Measurements from ENCODE around the gene AKTIP.

AKTIP gene

GRCh38 chr16:53476867-53477266, 26.1 kb downstream of the AKTIP start:
- no peak for DNase-seq

GRCh38 chr16:53465606-53466280, 37.3 kb downstream of the AKTIP start:
- no peak for DNase-seq

GRCh38 chr16:53458635-53459034, 44.4 kb downstream of the AKTIP start:
- DNase-seq, result no peak

DNA sequence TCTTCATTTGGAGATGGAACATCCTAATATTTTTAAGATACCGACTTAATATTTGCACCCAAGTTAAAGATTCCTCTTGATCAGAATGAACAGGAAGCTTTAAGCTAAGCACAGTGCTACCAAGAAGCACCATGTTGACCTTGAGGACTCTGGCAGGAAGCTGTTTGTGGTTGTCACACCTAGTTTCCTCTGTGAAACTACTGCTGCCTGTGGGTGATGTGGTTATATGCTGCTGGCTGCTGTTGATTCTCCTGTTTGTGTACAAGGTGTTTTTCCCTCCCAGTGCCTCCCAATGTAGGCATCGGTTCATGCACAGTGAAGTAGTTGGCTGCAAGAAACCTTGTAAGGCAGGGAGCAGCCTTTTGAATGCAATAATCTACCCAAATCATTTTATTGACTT, 45.3 kb downstream of the AKTIP start:
- no peak for DNase-seq

DNA sequence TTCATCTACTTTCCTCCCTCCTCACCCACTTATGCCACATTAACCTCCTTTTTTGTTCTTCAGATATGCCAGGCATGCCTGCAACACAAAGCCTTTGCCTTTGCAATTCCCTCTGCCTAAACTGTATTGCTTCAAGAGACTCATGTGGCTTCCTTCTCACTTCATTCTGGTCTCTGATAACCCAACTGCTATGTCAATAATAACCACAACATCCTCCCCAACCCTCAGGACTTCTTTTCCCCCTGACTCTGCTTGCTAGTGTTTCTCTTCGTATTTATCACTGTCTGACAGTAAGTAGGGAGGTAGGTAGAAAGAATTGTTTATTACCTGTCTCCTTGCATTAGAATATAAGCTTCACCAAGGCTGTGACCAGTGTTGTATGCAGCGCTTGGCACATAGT, 46.4 kb downstream of the AKTIP start:
- DNase-seq, result no peak

DNA sequence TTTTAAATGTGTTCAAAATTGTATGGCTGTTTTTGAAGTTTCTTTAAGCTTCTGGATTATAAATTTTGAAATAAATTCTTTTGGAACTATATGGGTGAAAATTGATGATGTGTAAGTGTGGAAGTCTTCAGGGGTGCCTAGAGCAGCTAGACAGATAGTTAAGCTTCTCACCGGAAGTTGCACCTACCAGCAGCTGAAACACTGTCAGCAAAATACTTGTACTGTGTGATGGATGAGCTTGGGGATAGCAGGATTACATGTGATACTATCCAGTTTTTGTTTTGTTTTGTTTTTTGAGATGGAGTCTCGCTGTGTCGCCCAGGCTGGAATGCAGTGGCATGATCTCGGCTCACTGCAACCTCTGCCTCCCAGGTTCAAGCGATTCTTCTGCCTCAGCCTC, 49.1 kb downstream of the AKTIP start:
- no peak for DNase-seq

DNA sequence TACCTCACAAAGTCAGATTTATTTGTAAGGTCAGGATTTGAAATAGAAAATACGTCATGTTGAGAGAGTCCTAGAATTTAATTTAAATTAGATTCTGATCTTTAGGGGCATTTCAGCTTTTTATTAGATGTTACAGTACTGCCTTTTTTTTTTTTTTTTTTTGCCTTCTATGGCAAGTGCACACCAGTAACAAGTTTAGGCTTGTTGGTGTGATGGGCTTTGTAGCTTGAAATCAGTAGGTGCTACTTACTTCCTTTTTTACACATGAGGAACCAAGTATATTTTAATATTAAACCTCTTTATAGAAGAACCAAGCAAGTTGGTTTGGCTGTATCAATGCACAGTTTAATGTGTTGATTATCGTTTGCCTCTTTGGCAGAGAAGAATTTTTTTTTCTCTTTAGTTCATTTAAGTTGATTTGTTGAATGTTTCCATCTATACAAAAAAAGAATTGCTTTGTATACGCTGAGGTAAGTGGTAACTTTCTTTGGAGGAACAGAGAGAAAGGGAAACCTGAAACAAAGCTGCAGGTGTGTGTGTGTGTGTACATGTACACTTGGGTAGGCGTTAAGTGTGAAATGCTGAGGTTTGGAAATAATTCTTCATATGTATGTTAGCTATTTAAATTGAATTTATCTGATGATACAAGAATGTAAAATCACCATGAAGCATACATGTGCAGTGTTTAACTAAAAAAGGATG, 53.0 kb downstream of the AKTIP start:
- no peak for DNase-seq

- no peak for DNase-seq
These were observed 56.9 kb downstream of the AKTIP start for GRCh38 chr16:53446090-53446489.

GRCh38 chr16:53445534-53445933, 57.5 kb downstream of the AKTIP start:
- no peak for DNase-seq
